Large intestine (tissue), 3 donors: ENCODE measurements around the gene SLC35A1. TPM values are rescaled to one million over a fixed set of nuclear protein-coding genes. Genes with fewer than 3 reads are reported as not detected.
"Not testable (repeated sequence)": the region's sequence is repeated elsewhere in the genome, so short reads cannot be mapped to it uniquely, and the experiment has no call there.

Source experiments
- DNase-seq, 2 donors: peaks; one replicate each; pipeline versions ENCODE4 v3.0.0 to v3.0.0-alpha.2; 2013
- H3K27ac ChIP-seq: one replicate; pipeline ENCODE4 v1.5.1; 2013; ENCODE audit warnings: low read length
- H3K27me3 ChIP-seq: 2 replicates; pipeline ENCODE4 v1.6.1; 2013; ENCODE audit warnings: low read length; ENCODE audit not compliant: control insufficient read depth, insufficient read depth
- H3K36me3 ChIP-seq: 2 replicates; pipeline ENCODE4 v1.6.1; 2013; ENCODE audit warnings: low read length; ENCODE audit not compliant: control insufficient read depth, insufficient read depth
- H3K4me1 ChIP-seq: one replicate; pipeline ENCODE4 v1.6.1; 2013; ENCODE audit warnings: low read length; ENCODE audit not compliant: control insufficient read depth, insufficient read depth
- H3K4me3 ChIP-seq: one replicate; pipeline ENCODE4 v1.5.1; 2013; ENCODE audit warnings: low read length
- H3K9me3 ChIP-seq: one replicate; pipeline ENCODE4 v1.6.1; 2013; ENCODE audit warnings: mild to moderate bottlenecking, low read depth, low read length, moderate library complexity; ENCODE audit not compliant: control insufficient read depth
- WGBS: methylation state at CpG from one replicate; pipeline ENCODE4 v1.1.5; 2013; ENCODE audit warnings: low lambda C conversion rate; ENCODE audit not compliant: insufficient coverage; 5-methylcytosine and 5-hydroxymethylcytosine counted together
- polyA plus RNA-seq: library from polyadenylated mRNA; unstranded; fragments of 120-200 nt; gene quantifications from one replicate; pipeline ENCODE4 v1.2.1, GENCODE V29; 2013

The SLC35A1 gene
- polyA plus RNA-seq, 1 donor, result 36.4 TPM

GRCh38 chr6:87481931-87482330, 9.2 kb downstream of the SLC35A1 start:
- WGBS, result 96% methylated on average over 3 of the region's 3 CpGs
- Histone ChIP-seq H3K36me3 (peaks cover 25% of the 10 kb centered on the region), H3K27me3 (no peaks in the 10 kb centered on the region), H3K27ac (no peak overlapping the region), H3K9me3 (no peaks in the 10 kb centered on the region), H3K4me3 (no peak overlapping the region), H3K4me1 (no peaks in the 10 kb centered on the region)
- DNase-seq, result no peak

- WGBS, result no CpG with 5 or more reads among the region's 4 CpGs
- Histone ChIP-seq H3K4me1 (no peaks in the 10 kb centered on the region), H3K27me3 (no peaks in the 10 kb centered on the region), H3K27ac (no peak overlapping the region), H3K36me3 (peaks cover 25% of the 10 kb centered on the region), H3K9me3 (no peaks in the 10 kb centered on the region), H3K4me3 (no peak overlapping the region)
- DNase-seq, result no peak
These were observed 9.6 kb downstream of the SLC35A1 start for GRCh38 chr6:87482366-87482765.

GRCh38 chr6:87483929-87484328, 11.2 kb downstream of the SLC35A1 start:
- no CpG with 5 or more reads among the region's 9 CpGs for WGBS
- Histone ChIP-seq H3K4me1 (no peaks in the 10 kb centered on the region), H3K4me3 (no peak overlapping the region), H3K27ac (no peak overlapping the region), H3K9me3 (no peaks in the 10 kb centered on the region), H3K27me3 (no peaks in the 10 kb centered on the region), H3K36me3 (peaks cover 14% of the 10 kb centered on the region)
- DNase-seq, result peak in 1 of 2 donors; percentile 24

- Histone ChIP-seq H3K27ac (no peak overlapping the region), H3K9me3 (no peaks in the 10 kb centered on the region), H3K4me1 (no peaks in the 10 kb centered on the region), H3K27me3 (no peaks in the 10 kb centered on the region), H3K36me3 (peaks cover 14% of the 10 kb centered on the region), H3K4me3 (no peak overlapping the region)
- 91% methylated on average over 6 of the region's 7 CpGs for WGBS
- no peak for DNase-seq
These were observed 11.7 kb downstream of the SLC35A1 start for GRCh38 chr6:87484491-87484890.

- 100% methylated on average over 1 of the region's 4 CpGs for WGBS
- Histone ChIP-seq H3K27ac (no peak overlapping the region), H3K27me3 (no peaks in the 10 kb centered on the region), H3K9me3 (no peaks in the 10 kb centered on the region), H3K4me3 (no peak overlapping the region), H3K4me1 (no peaks in the 10 kb centered on the region), H3K36me3 (peaks cover 15% of the 10 kb centered on the region)
- no peak for DNase-seq
These were observed 14.8 kb downstream of the SLC35A1 start for GRCh38 chr6:87487555-87487954.

GRCh38 chr6:87489326-87489725, 16.6 kb downstream of the SLC35A1 start:
- not testable (repeated sequence) for H3K27me3 ChIP-seq, H3K4me3 ChIP-seq, H3K27ac ChIP-seq, DNase-seq, H3K9me3 ChIP-seq, H3K4me1 ChIP-seq
- H3K36me3 ChIP-seq, result peaks cover 14% of the 10 kb centered on the region
- WGBS, result no CpG with 5 or more reads among the region's 8 CpGs

- no CpG with 5 or more reads among the region's 8 CpGs for WGBS
- no peak for DNase-seq
These were observed 22.1 kb downstream of the SLC35A1 start for GRCh38 chr6:87494761-87495422.

GRCh38 chr6:87498048-87498447, 25.3 kb downstream of the SLC35A1 start:
- Histone ChIP-seq H3K4me3 (no peak overlapping the region), H3K27me3 (no peaks in the 10 kb centered on the region), H3K36me3 (peaks cover 20% of the 10 kb centered on the region), H3K27ac (no peak overlapping the region), H3K4me1 (no peaks in the 10 kb centered on the region), H3K9me3 (no peaks in the 10 kb centered on the region)
- no peak for DNase-seq

More at GRCh38 chr6:87494761-87495422, 22.1 kb downstream of the SLC35A1 start:
- Histone ChIP-seq H3K9me3 (no peaks in the 10 kb centered on the region), H3K27ac (no peak overlapping the region), H3K4me3 (no peak overlapping the region), H3K4me1 (no peaks in the 10 kb centered on the region), H3K27me3 (no peaks in the 10 kb centered on the region), H3K36me3 (peaks cover 11% of the 10 kb centered on the region)

- Histone ChIP-seq H3K4me3 (no peak overlapping the region), H3K27me3 (no peaks in the 10 kb centered on the region), H3K36me3 (peaks cover 36% of the 10 kb centered on the region), H3K9me3 (no peaks in the 10 kb centered on the region), H3K27ac (no peak overlapping the region), H3K4me1 (no peaks in the 10 kb centered on the region)
- 100% methylated on average over 1 of the region's 6 CpGs for WGBS
- no peak for DNase-seq
These were observed 29.2 kb downstream of the SLC35A1 start for GRCh38 chr6:87501809-87502572.

GRCh38 chr6:87504441-87504840, 31.7 kb downstream of the SLC35A1 start:
- Histone ChIP-seq H3K9me3 (no peaks in the 10 kb centered on the region), H3K4me1 (no peaks in the 10 kb centered on the region), H3K27me3 (no peaks in the 10 kb centered on the region), H3K36me3 (peaks cover 43% of the 10 kb centered on the region), H3K4me3 (no peak overlapping the region), H3K27ac (no peak overlapping the region)
- 57% methylated on average over 1 of the region's 1 CpG for WGBS
- no peak for DNase-seq

- Histone ChIP-seq H3K9me3 (no peaks in the 10 kb centered on the region), H3K4me1 (no peaks in the 10 kb centered on the region), H3K4me3 (no peak overlapping the region), H3K36me3 (peaks cover 73% of the 10 kb centered on the region), H3K27ac (no peak overlapping the region), H3K27me3 (no peaks in the 10 kb centered on the region)
- no peak for DNase-seq
- no CpG with 5 or more reads among the region's 2 CpGs for WGBS
These were observed 42.1 kb downstream of the SLC35A1 start for GRCh38 chr6:87514831-87515230.
